Progenitor cell of endocrine pancreas (in vitro differentiated cells): ENCODE results near the gene IGSF5. TPM values are rescaled to one million over a fixed set of nuclear protein-coding genes. Genes with fewer than 3 reads are reported as not detected.
A peak's percentile ranks its signal among the peaks of the same experiment; 100 is the strongest.

Source experiments
- DNase-seq: peaks from one replicate; pipeline ENCODE4 v3.0.0; 2021; ENCODE audit warnings: low spot score; ENCODE audit not compliant: unreplicated experiment
- H3K27ac Mint-ChIP-seq: 2 replicates; pipeline ENCODE4 v1.8.0; 2021; ENCODE audit warnings: mild to moderate bottlenecking, moderate library complexity, mixed read lengths
- H3K27me3 Mint-ChIP-seq: 2 replicates; pipeline ENCODE4 v1.8.0; 2021; ENCODE audit warnings: mixed read lengths
- H3K36me3 Mint-ChIP-seq: 2 replicates; pipeline ENCODE4 v1.8.0; 2022; ENCODE audit warnings: mixed read lengths; ENCODE audit not compliant: insufficient read depth
- H3K4me1 Mint-ChIP-seq: 2 replicates; pipeline ENCODE4 v1.8.0; 2021; ENCODE audit warnings: low read depth, mixed read lengths
- H3K4me3 Mint-ChIP-seq: 2 replicates; pipeline ENCODE4 v1.8.0; 2021; ENCODE audit warnings: low read depth, mild to moderate bottlenecking, moderate library complexity, mixed read lengths
- H3K9me3 Mint-ChIP-seq: 2 replicates; pipeline ENCODE4 v1.8.0; 2021; ENCODE audit warnings: low read depth, mixed read lengths
- CTCF ChIP-seq: fragments of 200-600 bp; sonication (generic); IDR thresholded peaks from one replicate; pipeline ENCODE4 v1.5.0; 2021; ENCODE audit warnings: antibody characterized with exemption, mild to moderate bottlenecking; ENCODE audit not compliant: unreplicated experiment
- total RNA-seq: library from RNA; stranded (reverse); gene quantifications from 2 replicates; pipeline ENCODE4 v1.2.1, GENCODE V29; 2021

Gene IGSF5
- total RNA-seq, 1 donor from 2014 or later, result 0.22 TPM

- Mint-ChIP-seq H3K27ac (no peak overlapping the region), H3K4me1 (no peaks in the 10 kb centered on the region), H3K4me3 (no peak overlapping the region), H3K27me3 (peaks cover 8% of the 10 kb centered on the region), H3K9me3 (no peaks in the 10 kb centered on the region), H3K36me3 (no peaks in the 10 kb centered on the region)
- peak; percentile 35 for DNase-seq
- TF ChIP-seq CTCF, result peak; percentile 87
Measured at GRCh38 chr21:39715804-39716397, 29.1 kb upstream of the IGSF5 start.

- no peaks in the 10 kb centered on the region for H3K36me3 Mint-ChIP-seq
- H3K27ac Mint-ChIP-seq, result no peak overlapping the region
- H3K4me1 Mint-ChIP-seq, result no peaks in the 10 kb centered on the region
- no peak for DNase-seq
- TF ChIP-seq CTCF, result peak; percentile 15
- H3K27me3 Mint-ChIP-seq, result no peaks in the 10 kb centered on the region
- no peak overlapping the region for H3K4me3 Mint-ChIP-seq
- peaks cover 9% of the 10 kb centered on the region for H3K9me3 Mint-ChIP-seq
Measured at GRCh38 chr21:39720126-39720778, 24.7 kb upstream of the IGSF5 start.

GRCh38 chr21:39721885-39722284 is 23.1 kb upstream of the IGSF5 start:
- H3K27ac Mint-ChIP-seq, result no peak overlapping the region
- no peak for DNase-seq
- H3K4me1 Mint-ChIP-seq, result no peaks in the 10 kb centered on the region
- TF ChIP-seq CTCF, result no peak
- no peaks in the 10 kb centered on the region for H3K27me3 Mint-ChIP-seq
- no peak overlapping the region for H3K4me3 Mint-ChIP-seq
- H3K9me3 Mint-ChIP-seq, result peaks cover 9% of the 10 kb centered on the region
- no peaks in the 10 kb centered on the region for H3K36me3 Mint-ChIP-seq

- H3K4me1 Mint-ChIP-seq, result no peaks in the 10 kb centered on the region
- no peaks in the 10 kb centered on the region for H3K27me3 Mint-ChIP-seq
- peaks cover 9% of the 10 kb centered on the region for H3K9me3 Mint-ChIP-seq
- no peak for DNase-seq
- no peaks in the 10 kb centered on the region for H3K36me3 Mint-ChIP-seq
- no peak overlapping the region for H3K27ac Mint-ChIP-seq
- TF ChIP-seq CTCF, result no peak
- no peak overlapping the region for H3K4me3 Mint-ChIP-seq
Measured at GRCh38 chr21:39724944-39725343, 20.0 kb upstream of the IGSF5 start.

GRCh38 chr21:39726133-39726532 is 18.9 kb upstream of the IGSF5 start:
- no peaks in the 10 kb centered on the region for H3K36me3 Mint-ChIP-seq
- no peak for DNase-seq
- peaks cover 9% of the 10 kb centered on the region for H3K9me3 Mint-ChIP-seq
- H3K4me1 Mint-ChIP-seq, result no peaks in the 10 kb centered on the region
- peak; percentile 13 for TF ChIP-seq CTCF
- no peak overlapping the region for H3K27ac Mint-ChIP-seq
- no peaks in the 10 kb centered on the region for H3K27me3 Mint-ChIP-seq
- H3K4me3 Mint-ChIP-seq, result no peak overlapping the region
